K562 (cell line): ENCODE data around the gene DOLPP1. TPM values are rescaled to one million over a fixed set of nuclear protein-coding genes. Genes with fewer than 3 reads are reported as not detected.

ENCODE experiments used
- ARID4B ChIP-seq: sonication (generic); formaldehyde crosslinking; IDR thresholded peaks from 2 replicates; pipeline ENCODE4 v1.8.0; 2022; ENCODE audit warnings: mild to moderate bottlenecking, missing genetic modification reagents
- CAMTA2 ChIP-seq: fragments of 250-450 bp; sonication (Bioruptor Pico); conservative IDR thresholded peaks from 2 replicates; pipeline ENCODE4 v1.5.1; 2022
- CEBPZ ChIP-seq: fragments of 150-350 bp; IDR thresholded peaks from 2 replicates; pipeline ENCODE4 v1.6.1; 2014; ENCODE audit warnings: low read depth, mild to moderate bottlenecking, low read length, borderline replicate concordance
- DMBX1 ChIP-seq: fragments of 250-450 bp; sonication (Bioruptor Pico); IDR thresholded peaks from 2 replicates; pipeline ENCODE4 v1.8.0; 2022; ENCODE audit warnings: inconsistent platforms, mild to moderate bottlenecking, moderate library complexity, borderline replicate concordance
- DPF2 ChIP-seq: fragments of 450-650 bp; IDR thresholded peaks from 2 replicates; pipeline ENCODE4 v1.6.1; 2016
- EHMT2 ChIP-seq: fragments of 450-650 bp; IDR thresholded peaks from 2 replicates; pipeline ENCODE4 v1.6.1; 2018; ENCODE audit warnings: antibody characterized with exemption
- IRF9 ChIP-seq: fragments of 450-650 bp; IDR thresholded peaks from 2 replicates; pipeline ENCODE4 v1.6.1; 2016; ENCODE audit warnings: missing biosample characterization, missing genetic modification characterization
- NFE2 ChIP-seq: IDR thresholded peaks from 2 replicates; pipeline ENCODE4 v1.6.1; 2014; ENCODE audit warnings: antibody characterized with exemption, low read depth
- NR3C1 ChIP-seq: sonication (generic); formaldehyde crosslinking; IDR thresholded peaks from 2 replicates; pipeline ENCODE4 v1.8.1; 2022; ENCODE audit warnings: missing genetic modification reagents
- PHB2 ChIP-seq: fragments of 450-650 bp; IDR thresholded peaks from 2 replicates; pipeline ENCODE4 v1.6.1; 2017; ENCODE audit warnings: low read depth
- RBM22 ChIP-seq: fragments of 200-400 bp; formaldehyde crosslinking; IDR thresholded peaks from 2 replicates; pipeline ENCODE4 v1.6.1; 2018; ENCODE audit warnings: low read length, low read depth; ENCODE audit not compliant: poor library complexity, severe bottlenecking
- SIRT6 ChIP-seq: IDR thresholded peaks from one replicate; pipeline ENCODE4 v1.6.1; 2012; ENCODE audit warnings: low read depth, mild to moderate bottlenecking, control low read depth, inconsistent platforms, low read length, moderate library complexity
- TAF9B ChIP-seq: fragments of 450-650 bp; IDR thresholded peaks from 2 replicates; pipeline ENCODE4 v1.6.1; 2018; ENCODE audit warnings: mild to moderate bottlenecking; ENCODE audit not compliant: partially characterized antibody
- TSC22D4 ChIP-seq: fragments of 450-650 bp; IDR thresholded peaks from 2 replicates; pipeline ENCODE4 v1.6.1; 2016; ENCODE audit warnings: missing genetic modification characterization, missing biosample characterization, control low read depth
- YY1 ChIP-seq, 3 experiments: IDR thresholded peaks; 2 replicates each; pipeline ENCODE4 v1.6.1; 2011; ENCODE audit warnings: low read length in 2 of 3, mild to moderate bottlenecking in 2 of 3, moderate library complexity in 2 of 3, borderline replicate concordance in 1 of 3, control low read depth in 1 of 3, low read depth in 1 of 3; ENCODE audit not compliant: insufficient read depth in 3 of 3, insufficient replicate concordance in 2 of 3, control insufficient read depth in 1 of 3, insufficient read length in 1 of 3; ENCODE audit errors: extremely low read depth in 1 of 3
- ZNF583 ChIP-seq: fragments of 250-450 bp; sonication (Bioruptor Pico); IDR thresholded peaks from 2 replicates; pipeline ENCODE4 v1.4.0; 2020
- ZNF77 ChIP-seq: fragments of 250-450 bp; sonication (Bioruptor Pico); IDR thresholded peaks from 2 replicates; pipeline ENCODE4 v1.5.0; 2020
- polyA plus RNA-seq, 8 experiments: library from polyadenylated mRNA; depleted of rRNA in 4 of 8; stranded (reverse) in 5 of 8; unstranded in 3 of 8; fragments of >200 nt; fragmentation: Nextera tagmentation in 2 of 8; fragmentation: Illumina TruSeq in 1 of 8; extraction: Ambion mirVana in 2 of 8; extraction: Trizol in 1 of 8; gene quantifications; 2 replicates each; pipeline versions ENCODE4 v1.2.1 to v1.2.3, GENCODE V29; 2011 to 2014; ENCODE audit warnings: inconsistent platforms in 1 of 8, missing spikeins in 1 of 8
- total RNA-seq, 7 experiments: library from RNA; depleted of rRNA in 6 of 7; stranded (reverse); fragments of >200 nt in 6 of 7; fragmentation: Illumina TruSeq in 2 of 7; extraction: Trizol in 2 of 7; gene quantifications; 2 replicates each; pipeline versions ENCODE4 v1.2.1 to v1.2.3, GENCODE V29; 2011 to 2021; ENCODE audit warnings: low replicate concordance in 1 of 7

Gene DOLPP1
- total and polyA plus RNA-seq, 9 of the 15 experiments (the other 6 are each of a cell fraction or from before 2014, with no cell fraction given) = 3.0 to 39.8 (median 30.5) TPM

GRCh38 chr9:129110740-129111527 is 30.0 kb downstream of the DOLPP1 start, which contains the start of the genes CRAT and PTPA (continued):
- TF ChIP-seq CEBPZ (no peak), ZNF77 (no peak), TAF9B (peak; percentile 73), ARID4B (CRISPR knock-in tag) (peak; percentile 45), CAMTA2 (CRISPR knock-in tag) (no peak), SIRT6 (no peak), NFE2 (no peak), RBM22 (no peak), EHMT2 (no peak), YY1 (IDR thresholded peaks at IDR 0.05; ENCODE audit: borderline replicate concordance in 1 of 3, control insufficient read depth in 1 of 3, extremely low read depth in 1 of 3, insufficient read depth in 3 of 3, insufficient read length in 1 of 3, insufficient replicate concordance in 2 of 3, low read depth in 1 of 3, low read length in 2 of 3) (peak; percentile 98 to 99 (median 99)), NR3C1 (CRISPR knock-in tag) (no peak), DMBX1 (CRISPR knock-in tag) (peak; percentile 43; the same call in 1 of the 2 replicates), TSC22D4 (tag) (no peak), DPF2 (peak; percentile 66), IRF9 (tag) (no peak), ZNF583 (0 out of 2 replicates have a peak, but pooled peaks have one; percentile 60), PHB2 (no peak)
